Neural cell (in vitro differentiated cells): ENCODE measurements around the gene KCTD18. TPM values are rescaled to one million over a fixed set of nuclear protein-coding genes. Genes with fewer than 3 reads are reported as not detected.

Experiments used
- H2AFZ ChIP-seq: fragments of 200-600, 300-800 bp; sonication (generic), shearing (Covaris generic); 2 replicates; pipeline ENCODE4 v1.6.0; 2014; ENCODE audit warnings: low read depth, mild to moderate bottlenecking, antibody characterized with exemption, low read length, moderate library complexity
- H3F3A ChIP-seq: fragments of 200-600 bp; shearing (Covaris generic); 2 replicates; pipeline ENCODE4 v1.6.1; 2016; ENCODE audit warnings: mild to moderate bottlenecking, moderate library complexity, mixed read lengths, antibody characterized with exemption, low read length; ENCODE audit not compliant: insufficient read depth, poor library complexity, severe bottlenecking
- H3K27ac ChIP-seq: fragments of 200-600, 300-800 bp; sonication (generic), shearing (Covaris generic); 2 replicates; pipeline ENCODE4 v1.5.1; 2014; ENCODE audit warnings: mild to moderate bottlenecking, low read length, moderate library complexity
- H3K27me3 ChIP-seq: fragments of 300-800, 200-600 bp; sonication (generic), shearing (Covaris generic); 2 replicates; pipeline ENCODE4 v1.6.0; 2014; ENCODE audit warnings: mild to moderate bottlenecking, low read depth, low read length, moderate library complexity; ENCODE audit not compliant: insufficient read depth
- H3K36me3 ChIP-seq: fragments of 300-800, 200-600 bp; sonication (generic), shearing (Covaris generic); 2 replicates; pipeline ENCODE4 v1.5.1; 2014; ENCODE audit warnings: mild to moderate bottlenecking, antibody characterized with exemption, low read length, moderate library complexity; ENCODE audit not compliant: insufficient read depth
- H3K4me2 ChIP-seq: fragments of 300-800, 200-600 bp; sonication (generic), shearing (Covaris generic); 2 replicates; pipeline ENCODE4 v1.6.0; 2014; ENCODE audit warnings: mild to moderate bottlenecking, low read length
- H3K4me3 ChIP-seq: fragments of 300-800, 200-600 bp; sonication (generic), shearing (Covaris generic); 2 replicates; pipeline ENCODE4 v1.5.1; 2014; ENCODE audit warnings: mild to moderate bottlenecking, low read length, moderate library complexity
- H3K79me2 ChIP-seq: fragments of 200-600 bp; shearing (Covaris generic); replicated peaks from 2 replicates; pipeline ENCODE4 v1.6.0; 2014; ENCODE audit warnings: mild to moderate bottlenecking, low read length, moderate library complexity; ENCODE audit not compliant: insufficient read depth
- H3K9ac ChIP-seq: fragments of 300-800, 200-600 bp; sonication (generic), shearing (Covaris generic); 2 replicates; pipeline ENCODE4 v1.6.1; 2016; ENCODE audit warnings: mild to moderate bottlenecking, low read length, mixed read lengths
- H3K9me2 ChIP-seq: fragments of 200-600 bp; shearing (Covaris generic); 2 replicates; pipeline ENCODE4 v1.6.1; 2016; ENCODE audit warnings: mild to moderate bottlenecking, low read length, mixed read lengths; ENCODE audit not compliant: insufficient read depth
- H3K9me3 ChIP-seq: fragments of 200-600, 300-800 bp; sonication (generic), shearing (Covaris generic); 2 replicates; pipeline ENCODE4 v1.6.1; 2016; ENCODE audit warnings: mild to moderate bottlenecking, mixed run types, low read length, moderate library complexity, mixed read lengths
- H4K20me1 ChIP-seq: fragments of 200-600 bp; shearing (Covaris generic); 2 replicates; pipeline ENCODE4 v1.6.1; 2016; ENCODE audit warnings: mild to moderate bottlenecking, mixed run types; ENCODE audit not compliant: insufficient read depth
- EP300 ChIP-seq: fragments of 450-650 bp; conservative IDR thresholded peaks from 2 replicates; pipeline ENCODE4 v1.6.1; 2014; ENCODE audit warnings: antibody characterized with exemption, mild to moderate bottlenecking, moderate library complexity; ENCODE audit not compliant: poor library complexity, severe bottlenecking
- EZH2 ChIP-seq: fragments of 200-600, 300-800 bp; shearing (Covaris generic), sonication (generic); IDR thresholded peaks from 2 replicates; pipeline ENCODE4 v1.6.1; 2014; ENCODE audit warnings: antibody characterized with exemption, low read length, borderline replicate concordance, mild to moderate bottlenecking; ENCODE audit not compliant: insufficient read depth, poor library complexity, severe bottlenecking
- MXI1 ChIP-seq: fragments of 450-650 bp; conservative IDR thresholded peaks from 2 replicates; pipeline ENCODE4 v1.6.1; 2014; ENCODE audit warnings: antibody characterized with exemption, mild to moderate bottlenecking; ENCODE audit not compliant: poor library complexity, severe bottlenecking
- POLR2AphosphoS5 ChIP-seq: IDR thresholded peaks from 2 replicates; pipeline ENCODE4 v1.6.1; 2012
- RAD21 ChIP-seq: fragments of 450-650 bp; conservative IDR thresholded peaks from 2 replicates; pipeline ENCODE4 v1.6.1; 2014; ENCODE audit warnings: antibody characterized with exemption, mild to moderate bottlenecking, moderate library complexity
- SMC3 ChIP-seq: fragments of 450-650 bp; conservative IDR thresholded peaks from 2 replicates; pipeline ENCODE4 v1.6.1; 2014; ENCODE audit warnings: antibody characterized with exemption, mild to moderate bottlenecking, moderate library complexity; ENCODE audit not compliant: poor library complexity
- TAF1 ChIP-seq: IDR thresholded peaks from 2 replicates; pipeline ENCODE4 v1.6.1; 2012; ENCODE audit warnings: low read depth
- polyA plus RNA-seq: library from polyadenylated mRNA; depleted of rRNA; stranded (reverse); fragments of >200 nt; gene quantifications from 2 replicates; pipeline ENCODE4 v1.2.3, GENCODE V29; 2014
- TF ChIP-seq, protein P1 (sequence below): IDR thresholded peaks from 2 replicates; pipeline ENCODE4 v1.6.1; 2012; ENCODE audit warnings: borderline replicate concordance
- TF ChIP-seq, protein P2 (sequence below): fragments of 450-650 bp; IDR thresholded peaks from 2 replicates; pipeline ENCODE4 v1.5.1; 2014; ENCODE audit warnings: antibody characterized with exemption, mild to moderate bottlenecking, moderate library complexity; ENCODE audit not compliant: poor library complexity, severe bottlenecking

The KCTD18 gene
- polyA plus RNA-seq, 1 donor from 2014 or later: 17.0 TPM

DNA sequence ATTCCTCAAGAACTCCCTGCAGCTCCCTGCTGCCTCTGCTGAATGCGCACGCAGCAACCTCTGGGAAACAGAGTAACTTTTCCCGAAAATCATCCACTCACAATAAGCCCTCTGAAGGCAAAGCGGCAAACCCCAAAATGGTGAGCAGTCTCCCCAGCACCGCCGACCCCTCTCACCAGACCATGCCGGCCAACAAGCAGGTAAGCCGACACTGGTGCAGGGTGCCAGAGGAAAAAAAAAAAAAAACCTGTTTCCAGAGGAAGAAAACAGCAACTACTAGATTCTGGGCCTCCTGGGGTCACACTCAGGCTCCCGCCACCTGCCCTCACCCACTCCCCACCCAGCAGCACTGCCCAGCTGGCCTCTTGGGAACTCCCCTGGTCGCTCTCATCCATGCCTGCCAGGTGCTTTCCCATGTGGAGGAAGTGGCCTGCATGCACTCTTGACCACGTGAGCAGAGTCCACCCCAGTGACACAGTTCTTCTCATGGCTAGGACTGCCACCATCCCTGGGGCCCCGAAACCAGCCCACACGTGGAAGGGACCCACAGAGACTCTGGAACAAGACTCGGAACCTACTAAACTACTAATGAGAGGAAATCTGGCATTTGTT is 36.9 kb downstream of the KCTD18 start:
- Histone ChIP-seq H3K9me2 (no peaks in the 10 kb centered on the region), H3K27me3 (no peaks in the 10 kb centered on the region), H3K36me3 (no peaks in the 10 kb centered on the region), H3K79me2 (no peaks in the 10 kb centered on the region), H2AFZ (no peak overlapping the region), H3K9me3 (no peaks in the 10 kb centered on the region), H3K9ac (no peak overlapping the region), H3K4me3 (no peak overlapping the region), H3K27ac (no peak overlapping the region), H3K4me2 (no peak overlapping the region), H4K20me1 (no peaks in the 10 kb centered on the region), H3F3A (no peaks in the 10 kb centered on the region)
- TF ChIP-seq EP300 (no peak), TAF1 (no peak), SMC3 (no peak), RAD21 (no peak), MXI1 (no peak), EZH2 (no peak), POLR2AphosphoS5 (no peak)
- TF ChIP-seq, protein P1, sequence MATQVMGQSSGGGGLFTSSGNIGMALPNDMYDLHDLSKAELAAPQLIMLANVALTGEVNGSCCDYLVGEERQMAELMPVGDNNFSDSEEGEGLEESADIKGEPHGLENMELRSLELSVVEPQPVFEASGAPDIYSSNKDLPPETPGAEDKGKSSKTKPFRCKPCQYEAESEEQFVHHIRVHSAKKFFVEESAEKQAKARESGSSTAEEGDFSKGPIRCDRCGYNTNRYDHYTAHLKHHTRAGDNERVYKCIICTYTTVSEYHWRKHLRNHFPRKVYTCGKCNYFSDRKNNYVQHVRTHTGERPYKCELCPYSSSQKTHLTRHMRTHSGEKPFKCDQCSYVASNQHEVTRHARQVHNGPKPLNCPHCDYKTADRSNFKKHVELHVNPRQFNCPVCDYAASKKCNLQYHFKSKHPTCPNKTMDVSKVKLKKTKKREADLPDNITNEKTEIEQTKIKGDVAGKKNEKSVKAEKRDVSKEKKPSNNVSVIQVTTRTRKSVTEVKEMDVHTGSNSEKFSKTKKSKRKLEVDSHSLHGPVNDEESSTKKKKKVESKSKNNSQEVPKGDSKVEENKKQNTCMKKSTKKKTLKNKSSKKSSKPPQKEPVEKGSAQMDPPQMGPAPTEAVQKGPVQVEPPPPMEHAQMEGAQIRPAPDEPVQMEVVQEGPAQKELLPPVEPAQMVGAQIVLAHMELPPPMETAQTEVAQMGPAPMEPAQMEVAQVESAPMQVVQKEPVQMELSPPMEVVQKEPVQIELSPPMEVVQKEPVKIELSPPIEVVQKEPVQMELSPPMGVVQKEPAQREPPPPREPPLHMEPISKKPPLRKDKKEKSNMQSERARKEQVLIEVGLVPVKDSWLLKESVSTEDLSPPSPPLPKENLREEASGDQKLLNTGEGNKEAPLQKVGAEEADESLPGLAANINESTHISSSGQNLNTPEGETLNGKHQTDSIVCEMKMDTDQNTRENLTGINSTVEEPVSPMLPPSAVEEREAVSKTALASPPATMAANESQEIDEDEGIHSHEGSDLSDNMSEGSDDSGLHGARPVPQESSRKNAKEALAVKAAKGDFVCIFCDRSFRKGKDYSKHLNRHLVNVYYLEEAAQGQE: no peak
- TF ChIP-seq, protein P2, sequence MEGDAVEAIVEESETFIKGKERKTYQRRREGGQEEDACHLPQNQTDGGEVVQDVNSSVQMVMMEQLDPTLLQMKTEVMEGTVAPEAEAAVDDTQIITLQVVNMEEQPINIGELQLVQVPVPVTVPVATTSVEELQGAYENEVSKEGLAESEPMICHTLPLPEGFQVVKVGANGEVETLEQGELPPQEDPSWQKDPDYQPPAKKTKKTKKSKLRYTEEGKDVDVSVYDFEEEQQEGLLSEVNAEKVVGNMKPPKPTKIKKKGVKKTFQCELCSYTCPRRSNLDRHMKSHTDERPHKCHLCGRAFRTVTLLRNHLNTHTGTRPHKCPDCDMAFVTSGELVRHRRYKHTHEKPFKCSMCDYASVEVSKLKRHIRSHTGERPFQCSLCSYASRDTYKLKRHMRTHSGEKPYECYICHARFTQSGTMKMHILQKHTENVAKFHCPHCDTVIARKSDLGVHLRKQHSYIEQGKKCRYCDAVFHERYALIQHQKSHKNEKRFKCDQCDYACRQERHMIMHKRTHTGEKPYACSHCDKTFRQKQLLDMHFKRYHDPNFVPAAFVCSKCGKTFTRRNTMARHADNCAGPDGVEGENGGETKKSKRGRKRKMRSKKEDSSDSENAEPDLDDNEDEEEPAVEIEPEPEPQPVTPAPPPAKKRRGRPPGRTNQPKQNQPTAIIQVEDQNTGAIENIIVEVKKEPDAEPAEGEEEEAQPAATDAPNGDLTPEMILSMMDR: no peak

DNA sequence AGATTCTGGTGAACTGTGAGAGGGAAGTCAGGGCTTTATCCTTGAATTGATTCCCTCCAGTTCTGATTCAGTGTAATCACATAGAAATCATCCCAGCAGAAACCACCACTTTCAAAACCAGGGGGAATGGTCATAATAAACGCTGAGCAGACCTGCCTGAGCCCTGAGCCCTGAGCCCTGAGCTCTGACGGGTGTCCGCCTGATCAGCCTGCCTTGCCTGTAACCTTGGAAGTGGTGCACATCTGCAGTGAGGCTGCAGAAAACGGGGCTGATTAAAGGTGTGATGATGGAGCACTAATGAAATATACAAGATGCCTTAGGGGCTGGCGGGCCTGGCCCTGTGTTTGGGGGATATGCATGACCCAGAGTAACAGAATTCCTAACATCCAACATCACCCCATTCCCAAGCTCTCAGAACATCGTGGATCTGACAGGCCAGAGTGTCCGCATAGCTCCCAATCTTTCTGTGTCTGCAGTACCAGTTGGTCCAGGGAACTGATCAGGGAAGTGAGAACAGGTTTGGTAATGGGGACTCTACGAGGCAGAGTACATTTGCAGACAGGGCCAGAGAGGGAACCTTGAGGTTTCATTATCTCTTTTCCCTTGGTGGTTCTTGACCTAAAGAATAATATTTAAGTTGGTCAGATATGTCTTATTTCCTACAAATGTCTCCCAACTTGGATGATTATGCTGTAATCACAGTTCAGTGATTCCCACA is 37.8 kb downstream of the KCTD18 start:
- H3K27me3 ChIP-seq: no peaks in the 10 kb centered on the region
- H3K9me3 ChIP-seq: no peaks in the 10 kb centered on the region
- H3K9me2 ChIP-seq: no peaks in the 10 kb centered on the region
- no peak overlapping the region for H3K4me3 ChIP-seq
- no peak overlapping the region for H3K27ac ChIP-seq
- no peak for TF ChIP-seq EP300
- no peak for TF ChIP-seq POLR2AphosphoS5
- TF ChIP-seq SMC3: no peak
- TF ChIP-seq EZH2: no peak
- no peak for TF ChIP-seq TAF1
- TF ChIP-seq, protein P1: no peak
- no peak for TF ChIP-seq RAD21
- TF ChIP-seq MXI1: no peak
- TF ChIP-seq, protein P2: no peak
- no peak overlapping the region for H2AFZ ChIP-seq
- H3K79me2 ChIP-seq: no peaks in the 10 kb centered on the region
- no peaks in the 10 kb centered on the region for H3K36me3 ChIP-seq
- no peak overlapping the region for H3K4me2 ChIP-seq
- H4K20me1 ChIP-seq: no peaks in the 10 kb centered on the region
- H3F3A ChIP-seq: no peaks in the 10 kb centered on the region
- H3K9ac ChIP-seq: no peak overlapping the region
